Lower lobe of right lung (tissue), 2 donors: ENCODE measurements around the gene HOMER2. TPM values are rescaled to one million over a fixed set of nuclear protein-coding genes. Genes with fewer than 3 reads are reported as not detected.

ENCODE experiments used
- ATAC-seq, 2 donors: fragments of 200-7000 bp; cut with Tn5 transposase; one replicate each; pipeline ENCODE4 v1.9.1; 2020 to 2022; ENCODE audit warnings: mild to moderate bottlenecking in 2 of 2, moderate library complexity in 2 of 2
- DNase-seq: peaks from one replicate; pipeline ENCODE4 v3.0.0-alpha.2; 2020
- H3K27ac ChIP-seq: fragments of 200-600 bp; one replicate; pipeline ENCODE4 v1.8.0; 2022
- H3K27me3 ChIP-seq: fragments of 200-600 bp; one replicate; pipeline ENCODE4 v1.8.0; 2022; ENCODE audit warnings: low read depth
- H3K36me3 ChIP-seq: fragments of 200-600 bp; one replicate; pipeline ENCODE4 v1.8.0; 2022; ENCODE audit warnings: mild to moderate bottlenecking
- H3K4me1 ChIP-seq: fragments of 200-600 bp; one replicate; pipeline ENCODE4 v1.8.0; 2022
- H3K4me3 ChIP-seq: fragments of 200-600 bp; one replicate; pipeline ENCODE4 v1.8.0; 2022; ENCODE audit warnings: mild to moderate bottlenecking
- H3K9me3 ChIP-seq: fragments of 200-600 bp; one replicate; pipeline ENCODE4 v1.8.0; 2022
- intact Hi-C: fragments of 100-400 bp; cut with DNase I; formaldehyde crosslinking; loops from one replicate; pipeline ENCODE4 v1.11.0; 2022
- total RNA-seq: library from RNA; stranded (reverse); fragmentation: NEBNext Ultra II Directional; extraction: Animal tissue kit (Norgen Biotek cat#: 25700); gene quantifications from one replicate; pipeline ENCODE4 v1.2.1, GENCODE V29; 2021
- TF ChIP-seq, protein P1 (sequence below): fragments of 200-600 bp; IDR thresholded peaks from one replicate; pipeline ENCODE4 v1.8.0; 2022; ENCODE audit warnings: antibody characterized with exemption, mild to moderate bottlenecking
- donor health status: DM: no; HTN: yes; CAD: no; lungs with severe emphysema.

The HOMER2 gene
- total RNA-seq, 1 donor from 2014 or later = 16.2 TPM

DNA sequence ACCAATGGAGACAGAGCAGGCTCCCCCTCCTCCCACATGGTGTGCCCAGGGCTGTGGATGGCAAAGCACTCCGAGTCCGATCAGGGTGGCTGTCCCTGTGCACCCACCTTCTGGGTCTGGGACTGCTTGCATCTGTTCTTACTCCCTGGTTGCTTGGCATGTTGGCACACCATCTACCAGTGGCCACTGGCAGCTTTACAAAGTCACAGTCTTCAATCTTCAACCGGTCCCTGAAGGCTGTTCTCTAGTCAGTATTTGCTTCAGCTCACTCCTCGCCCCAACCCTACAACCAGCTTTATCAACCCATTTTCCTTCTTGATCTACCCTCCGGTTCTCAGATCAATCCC is 14.8 kb downstream of the HOMER2 start:
- Histone ChIP-seq H3K27ac (no peak overlapping the region), H3K9me3 (no peaks in the 10 kb centered on the region), H3K4me1 (peaks cover 7% of the 10 kb centered on the region), H3K36me3 (no peaks in the 10 kb centered on the region), H3K27me3 (no peaks in the 10 kb centered on the region), H3K4me3 (no peak overlapping the region)
- ATAC-seq = no peak
- DNase-seq = no peak
- TF ChIP-seq, protein P1, sequence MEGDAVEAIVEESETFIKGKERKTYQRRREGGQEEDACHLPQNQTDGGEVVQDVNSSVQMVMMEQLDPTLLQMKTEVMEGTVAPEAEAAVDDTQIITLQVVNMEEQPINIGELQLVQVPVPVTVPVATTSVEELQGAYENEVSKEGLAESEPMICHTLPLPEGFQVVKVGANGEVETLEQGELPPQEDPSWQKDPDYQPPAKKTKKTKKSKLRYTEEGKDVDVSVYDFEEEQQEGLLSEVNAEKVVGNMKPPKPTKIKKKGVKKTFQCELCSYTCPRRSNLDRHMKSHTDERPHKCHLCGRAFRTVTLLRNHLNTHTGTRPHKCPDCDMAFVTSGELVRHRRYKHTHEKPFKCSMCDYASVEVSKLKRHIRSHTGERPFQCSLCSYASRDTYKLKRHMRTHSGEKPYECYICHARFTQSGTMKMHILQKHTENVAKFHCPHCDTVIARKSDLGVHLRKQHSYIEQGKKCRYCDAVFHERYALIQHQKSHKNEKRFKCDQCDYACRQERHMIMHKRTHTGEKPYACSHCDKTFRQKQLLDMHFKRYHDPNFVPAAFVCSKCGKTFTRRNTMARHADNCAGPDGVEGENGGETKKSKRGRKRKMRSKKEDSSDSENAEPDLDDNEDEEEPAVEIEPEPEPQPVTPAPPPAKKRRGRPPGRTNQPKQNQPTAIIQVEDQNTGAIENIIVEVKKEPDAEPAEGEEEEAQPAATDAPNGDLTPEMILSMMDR = no peak
- intact Hi-C loops = no loop called here

DNA sequence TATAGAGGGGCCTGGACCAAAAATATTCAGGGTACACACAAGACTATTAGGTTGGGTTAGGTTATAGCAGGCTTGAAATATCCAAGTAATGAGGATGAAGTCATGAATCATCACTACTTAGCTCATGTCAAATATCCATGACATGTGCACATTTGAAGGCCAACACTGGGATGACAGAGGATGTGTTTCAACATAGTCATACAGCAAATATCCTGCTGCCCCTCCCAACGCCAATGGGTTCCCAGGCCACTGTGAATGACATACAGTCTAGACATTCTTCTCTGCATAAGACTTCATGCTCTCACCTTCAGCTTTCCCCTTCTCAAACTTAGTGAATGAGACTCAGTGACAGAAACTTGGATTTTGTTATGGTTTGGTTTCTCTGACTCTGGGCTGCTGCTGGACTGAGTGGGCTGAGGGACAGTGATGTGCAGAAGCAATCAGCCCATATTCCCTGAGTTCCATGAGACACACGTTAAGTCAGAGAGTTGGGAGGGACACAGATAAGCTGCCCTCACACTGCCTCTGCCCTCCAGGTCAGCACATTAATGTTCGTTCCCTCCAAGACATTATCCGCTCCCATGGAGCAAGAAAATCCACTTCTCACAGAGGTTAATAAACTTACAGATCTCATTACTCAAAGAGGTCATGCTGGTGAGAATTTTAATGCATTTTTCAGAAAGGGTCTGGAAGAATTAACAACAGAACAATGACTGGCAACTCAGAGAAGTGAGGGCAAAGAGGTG is 15.4 kb downstream of the HOMER2 start:
- H3K36me3 ChIP-seq = no peaks in the 10 kb centered on the region
- no peak for ATAC-seq
- peaks cover 5% of the 10 kb centered on the region for H3K4me1 ChIP-seq
- no peaks in the 10 kb centered on the region for H3K9me3 ChIP-seq
- H3K27me3 ChIP-seq = no peaks in the 10 kb centered on the region
- TF ChIP-seq, protein P1 = no peak
- DNase-seq = no peak
- intact Hi-C loops = no loop called here
- no peak overlapping the region for H3K27ac ChIP-seq
- no peak overlapping the region for H3K4me3 ChIP-seq

DNA sequence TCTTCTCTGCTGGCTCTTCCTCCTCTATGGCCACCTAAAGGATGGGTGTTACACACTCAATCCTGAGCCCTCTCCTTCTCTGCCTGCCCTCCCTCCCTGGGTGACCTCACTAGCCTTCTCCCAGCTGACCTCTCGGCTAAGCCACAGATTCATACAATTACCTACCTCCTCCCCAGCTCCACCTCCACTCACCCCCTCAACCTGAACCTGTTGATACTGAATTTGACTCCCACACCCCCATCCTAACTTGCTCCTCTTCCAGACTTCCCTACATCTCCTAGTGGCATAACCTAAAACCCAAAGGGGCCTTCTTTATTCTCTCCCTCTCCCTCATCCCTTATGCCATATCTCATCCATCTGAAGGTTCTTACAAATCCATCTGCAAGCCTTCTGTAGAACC is 17.1 kb downstream of the HOMER2 start:
- Histone ChIP-seq H3K9me3 (no peaks in the 10 kb centered on the region), H3K4me1 (no peaks in the 10 kb centered on the region), H3K36me3 (no peaks in the 10 kb centered on the region), H3K27me3 (no peaks in the 10 kb centered on the region), H3K4me3 (no peak overlapping the region), H3K27ac (no peak overlapping the region)
- ATAC-seq = no peak
- TF ChIP-seq, protein P1 = no peak
- no peak for DNase-seq
- intact Hi-C loops = no loop called here

DNA sequence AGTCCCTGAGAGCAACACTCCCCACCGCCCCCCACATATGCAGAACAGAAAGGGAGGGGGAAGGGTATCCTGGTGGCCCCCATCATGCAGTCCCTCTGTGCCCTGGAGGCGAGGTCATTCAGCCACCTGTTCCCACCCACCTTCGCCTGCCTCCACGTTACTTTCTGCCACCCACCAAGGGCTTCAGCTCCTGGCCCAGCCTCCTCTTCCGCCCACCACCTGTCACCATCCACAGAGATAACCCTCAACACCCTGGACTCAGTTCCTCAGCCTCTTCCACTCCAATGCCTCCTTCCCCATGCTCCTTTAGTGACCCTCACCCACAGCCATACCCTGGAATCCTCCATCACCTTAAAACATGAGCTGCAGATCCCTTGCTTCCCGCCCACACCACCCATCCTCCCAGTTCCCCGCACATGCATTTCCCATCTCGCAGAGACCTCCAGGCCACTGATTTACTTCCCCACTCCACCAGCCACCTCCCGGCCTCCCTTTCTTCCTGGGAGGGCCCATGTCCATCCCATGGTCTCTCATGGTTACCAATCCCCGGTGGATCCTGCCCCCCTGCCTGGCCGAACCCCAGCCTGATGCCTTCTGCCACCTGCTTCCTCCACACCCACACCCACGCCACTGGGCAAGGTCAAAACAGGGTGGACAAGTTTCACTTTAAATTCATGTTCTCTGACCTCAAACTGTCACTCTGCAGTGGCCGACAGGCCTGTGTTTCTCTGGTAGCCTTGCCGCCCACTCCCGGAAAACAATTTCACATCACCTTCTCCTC is 18.2 kb downstream of the HOMER2 start:
- intact Hi-C loops = no loop called here

DNA sequence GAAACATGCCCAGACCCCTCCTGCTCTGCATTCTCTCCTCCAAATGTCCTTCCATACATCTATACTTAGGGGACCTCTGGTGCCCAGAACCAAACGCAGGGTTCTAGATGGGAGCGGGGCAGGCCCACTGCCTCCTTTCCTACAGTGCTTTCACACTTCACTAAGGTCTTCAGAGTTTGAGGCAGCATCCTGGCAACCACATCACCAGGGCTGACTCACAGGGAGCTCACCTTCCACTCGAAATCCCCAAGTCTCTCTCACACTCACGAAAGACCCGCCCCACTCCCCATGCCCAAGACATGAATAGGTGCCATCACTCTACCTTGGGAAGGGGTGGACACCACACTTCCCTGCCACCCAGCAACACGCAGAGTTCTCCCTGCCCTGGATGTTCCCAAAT is 18.9 kb downstream of the HOMER2 start:
- TF ChIP-seq, protein P1 = no peak
- Histone ChIP-seq H3K4me3 (no peak overlapping the region), H3K27ac (no peak overlapping the region), H3K9me3 (no peaks in the 10 kb centered on the region), H3K27me3 (no peaks in the 10 kb centered on the region), H3K4me1 (no peaks in the 10 kb centered on the region), H3K36me3 (no peaks in the 10 kb centered on the region)
- DNase-seq = no peak
- ATAC-seq = no peak
- intact Hi-C loops = no loop called here

More for the DNA sequence above, 18.2 kb downstream of the HOMER2 start:
- TF ChIP-seq, protein P1 = no peak
- H3K4me3 ChIP-seq = no peak overlapping the region
- H3K36me3 ChIP-seq = no peaks in the 10 kb centered on the region
- no peaks in the 10 kb centered on the region for H3K27me3 ChIP-seq
- no peak overlapping the region for H3K27ac ChIP-seq
- ATAC-seq = no peak
- H3K4me1 ChIP-seq = no peaks in the 10 kb centered on the region
- H3K9me3 ChIP-seq = no peaks in the 10 kb centered on the region
- no peak for DNase-seq
